ENCODE measurements around the gene PAN2. TPM values are rescaled to one million over a fixed set of nuclear protein-coding genes. Genes with fewer than 3 reads are reported as not detected.

PAN2 gene
- total RNA-seq, 1 experiment from 2014 or later, result 15.3 TPM

DNA sequence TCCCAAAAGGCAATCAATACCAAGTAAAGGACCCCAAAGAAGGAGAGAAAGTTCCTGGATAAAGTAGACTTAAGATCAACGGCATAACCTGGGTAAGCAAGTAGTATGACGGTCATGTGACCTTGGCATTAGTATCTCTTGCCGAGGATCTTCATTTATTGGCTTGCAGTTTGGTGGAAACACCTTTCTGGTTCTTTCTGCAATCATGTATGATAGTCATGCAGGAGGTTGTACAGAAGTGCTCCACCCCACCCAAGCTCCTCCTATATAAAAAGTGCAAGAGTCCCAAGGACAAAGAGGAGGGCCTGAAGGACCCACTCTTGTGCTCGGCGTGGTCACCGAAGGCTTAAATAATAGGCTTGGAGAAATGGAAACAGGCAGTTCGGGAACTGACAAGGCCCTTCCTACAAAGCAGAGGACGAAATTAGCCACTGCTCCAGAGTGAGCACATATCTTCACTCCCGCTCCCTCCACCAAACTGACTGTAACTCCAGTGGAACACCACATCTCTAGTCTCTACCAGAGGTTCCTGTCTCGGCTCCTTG, 34.4 kb downstream of the PAN2 start:
- peak; percentile 30 for DNase-seq
- ChIA-PET POLR2A (ENCODE audit: unreplicated experiment) (interaction anchor here (0.6 to 0.7 kb wide), 3 partner anchors 17 to 359 kb away, joined by 3 read pairs; no protein-coding TSS in a partner anchor), CTCF (no interaction called here)
- Histone ChIP-seq H4K20me1 (ENCODE audit: low read length) (peaks cover 23% of the 10 kb centered on the region; the same call in 1 of the 2 replicates), H3K27ac (ENCODE audit: low read length) (peak overlapping the region; percentile 69), H3K4me2 (ENCODE audit: low read length) (peak overlapping the region; percentile 87), H3K9me2 (replicated peaks; ENCODE audit: low read length) (no peaks in the 10 kb centered on the region), H3K36me3 (ENCODE audit: low read depth, low read length) (peaks cover 18% of the 10 kb centered on the region), H3F3A (ENCODE audit: low read length, unreplicated experiment) (no peaks in the 10 kb centered on the region), H3K27me3 (ENCODE audit: low read length) (no peaks in the 10 kb centered on the region), H3K9ac (ENCODE audit: low read length) (peak overlapping the region; percentile 89), H3K9me3 (ENCODE audit: low read length) (no peaks in the 10 kb centered on the region), H3K4me3 (ENCODE audit: low read length) (peak overlapping the region; percentile 96), H3K4me1 (ENCODE audit: insufficient read depth, low read length) (peaks cover 39% of the 10 kb centered on the region), H3K79me2 (ENCODE audit: low read length) (peaks cover 57% of the 10 kb centered on the region), H2AFZ (ENCODE audit: low read length) (peak overlapping the region; percentile 34; the same call in 1 of the 2 replicates)
- peak; percentile 16 for ATAC-seq
- TF ChIP-seq EZH2 (IDR thresholded peaks at IDR 0.05; ENCODE audit: low read length, unreplicated experiment) (no peak), EZH2phosphoT487 (IDR thresholded peaks at IDR 0.05; ENCODE audit: borderline replicate concordance, low read length) (no peak), CTCF (conservative IDR thresholded peaks at IDR 0.05; ENCODE audit: low read depth, low read length) (no peak)
- intact Hi-C loops (cut with micrococcal nuclease), result no loop called here
- BruUV-seq (replicated peaks), result TSS peak; percentile 54

DNA sequence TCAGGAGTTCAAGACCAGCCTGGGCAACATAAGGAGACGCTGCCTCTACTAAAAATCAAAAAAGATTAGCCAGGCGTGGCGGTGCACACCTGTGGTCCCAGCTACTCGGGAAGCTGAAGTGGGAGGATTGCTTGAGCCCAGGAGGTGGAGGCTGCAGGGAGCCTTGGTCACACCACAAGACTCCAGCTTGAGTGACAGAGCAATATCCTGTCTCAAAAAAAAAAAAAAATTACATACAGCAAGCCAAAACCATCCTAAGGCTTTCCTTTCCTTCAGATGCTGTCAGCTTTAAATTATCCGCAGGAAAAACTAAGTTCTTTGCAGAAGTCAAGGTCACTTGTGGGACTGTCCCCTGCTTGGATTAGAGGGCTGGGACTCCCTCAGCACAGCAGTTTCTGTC, 35.0 kb downstream of the PAN2 start:
- Histone ChIP-seq H3K27ac (ENCODE audit: low read length) (no peak overlapping the region), H3K27me3 (ENCODE audit: low read length) (no peaks in the 10 kb centered on the region), H3K9ac (ENCODE audit: low read length) (peak overlapping the region; percentile 89), H2AFZ (ENCODE audit: low read length) (no peak overlapping the region), H3K4me3 (ENCODE audit: low read length) (peak overlapping the region; percentile 96), H3F3A (ENCODE audit: low read length, unreplicated experiment) (no peaks in the 10 kb centered on the region), H3K9me3 (ENCODE audit: low read length) (no peaks in the 10 kb centered on the region), H3K4me2 (ENCODE audit: low read length) (peak overlapping the region; percentile 87), H3K4me1 (ENCODE audit: insufficient read depth, low read length) (peaks cover 39% of the 10 kb centered on the region), H3K79me2 (ENCODE audit: low read length) (peaks cover 62% of the 10 kb centered on the region), H3K36me3 (ENCODE audit: low read depth, low read length) (peaks cover 18% of the 10 kb centered on the region), H3K9me2 (replicated peaks; ENCODE audit: low read length) (no peaks in the 10 kb centered on the region), H4K20me1 (ENCODE audit: low read length) (peaks cover 23% of the 10 kb centered on the region; the same call in 1 of the 2 replicates)
- TF ChIP-seq CTCF (conservative IDR thresholded peaks at IDR 0.05; ENCODE audit: low read depth, low read length) (no peak), EZH2 (IDR thresholded peaks at IDR 0.05; ENCODE audit: low read length, unreplicated experiment) (no peak), EZH2phosphoT487 (IDR thresholded peaks at IDR 0.05; ENCODE audit: borderline replicate concordance, low read length) (no peak)
- ChIA-PET CTCF (no interaction called here), POLR2A (ENCODE audit: unreplicated experiment) (interaction anchor here (0.6 kb wide), 2 partner anchors 12 to 40 kb away, joined by 3 to 6 read pairs; no protein-coding TSS in a partner anchor)
- intact Hi-C loops (cut with micrococcal nuclease), result no loop called here
- ATAC-seq (no peak), DNase-seq (no peak)
- no TSS peak for BruUV-seq (replicated peaks)

GRCh38 chr12:56297400-56297799, 36.4 kb downstream of the PAN2 start:
- H3K9me3 ChIP-seq (ENCODE audit: low read length), result no peaks in the 10 kb centered on the region
- H3K4me2 ChIP-seq (ENCODE audit: low read length), result peak overlapping the region; percentile 87
- H3K27ac ChIP-seq (ENCODE audit: low read length), result no peak overlapping the region
- ChIA-PET POLR2A (ENCODE audit: unreplicated experiment) (no interaction called here), CTCF (no interaction called here)
- no peaks in the 10 kb centered on the region for H3F3A ChIP-seq (ENCODE audit: low read length, unreplicated experiment)
- H3K27me3 ChIP-seq (ENCODE audit: low read length), result no peaks in the 10 kb centered on the region
- peak overlapping the region; percentile 9; the same call in 1 of the 2 replicates for H3K4me3 ChIP-seq (ENCODE audit: low read length)
- DNase-seq (peak; percentile 30), ATAC-seq (no peak)
- H4K20me1 ChIP-seq (ENCODE audit: low read length), result peaks cover 28% of the 10 kb centered on the region; the same call in 1 of the 2 replicates
- intact Hi-C loops (cut with micrococcal nuclease), result no loop called here
- H2AFZ ChIP-seq (ENCODE audit: low read length), result no peak overlapping the region
- H3K9ac ChIP-seq (ENCODE audit: low read length), result no peak overlapping the region
- H3K79me2 ChIP-seq (ENCODE audit: low read length), result peaks cover 74% of the 10 kb centered on the region
- TF ChIP-seq EZH2 (IDR thresholded peaks at IDR 0.05; ENCODE audit: low read length, unreplicated experiment) (no peak), CTCF (conservative IDR thresholded peaks at IDR 0.05; ENCODE audit: low read depth, low read length) (no peak), EZH2phosphoT487 (IDR thresholded peaks at IDR 0.05; ENCODE audit: borderline replicate concordance, low read length) (no peak)
- no TSS peak for BruUV-seq (replicated peaks)
- H3K36me3 ChIP-seq (ENCODE audit: low read depth, low read length), result peaks cover 18% of the 10 kb centered on the region
- H3K4me1 ChIP-seq (ENCODE audit: insufficient read depth, low read length), result peaks cover 44% of the 10 kb centered on the region
- no peaks in the 10 kb centered on the region for H3K9me2 ChIP-seq (replicated peaks; ENCODE audit: low read length)

Measured in PC-3 (cell line).